GM12801 (cell line): Measurements from ENCODE around the gene IFIT5.

Experiments
- CTCF ChIP-seq: IDR thresholded peaks from one replicate; pipeline ENCODE4 v1.5.1; 2011; ENCODE audit warnings: control low read depth; ENCODE audit not compliant: insufficient read length; ENCODE audit errors: extremely low read depth

The IFIT5 gene, protein sequence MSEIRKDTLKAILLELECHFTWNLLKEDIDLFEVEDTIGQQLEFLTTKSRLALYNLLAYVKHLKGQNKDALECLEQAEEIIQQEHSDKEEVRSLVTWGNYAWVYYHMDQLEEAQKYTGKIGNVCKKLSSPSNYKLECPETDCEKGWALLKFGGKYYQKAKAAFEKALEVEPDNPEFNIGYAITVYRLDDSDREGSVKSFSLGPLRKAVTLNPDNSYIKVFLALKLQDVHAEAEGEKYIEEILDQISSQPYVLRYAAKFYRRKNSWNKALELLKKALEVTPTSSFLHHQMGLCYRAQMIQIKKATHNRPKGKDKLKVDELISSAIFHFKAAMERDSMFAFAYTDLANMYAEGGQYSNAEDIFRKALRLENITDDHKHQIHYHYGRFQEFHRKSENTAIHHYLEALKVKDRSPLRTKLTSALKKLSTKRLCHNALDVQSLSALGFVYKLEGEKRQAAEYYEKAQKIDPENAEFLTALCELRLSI

GRCh38 chr10:89414146-89414878 is at the start of gene IFIT5:
Gene IFIT5 (plus strand): TSS chr10:89414568. CDS start chr10:89414799, 231 bp downstream.
- no peak for TF ChIP-seq CTCF

GRCh38 chr10:89367529-89367928 is 46.8 kb upstream of the IFIT5 start:
- no peak for TF ChIP-seq CTCF

DNA sequence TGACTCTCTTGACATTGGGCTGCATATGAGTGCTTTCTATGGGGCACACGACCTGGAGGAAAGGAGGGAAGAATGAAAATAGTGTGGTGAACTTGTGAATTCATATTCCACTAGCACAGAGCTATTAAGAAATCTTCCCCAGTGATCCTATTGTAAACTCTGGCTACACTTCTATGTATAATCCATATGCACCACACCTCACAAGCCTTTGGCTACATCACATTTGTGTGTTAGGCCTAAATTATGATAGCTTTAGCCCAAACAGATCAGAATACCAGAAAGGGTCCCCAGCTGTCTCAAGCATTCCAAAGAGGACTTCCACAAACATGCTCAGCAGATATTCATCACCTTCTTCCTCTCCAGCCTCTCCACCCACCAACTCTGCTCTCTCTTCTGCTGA is 46.2 kb upstream of the IFIT5 start:
- TF ChIP-seq CTCF, result no peak

DNA sequence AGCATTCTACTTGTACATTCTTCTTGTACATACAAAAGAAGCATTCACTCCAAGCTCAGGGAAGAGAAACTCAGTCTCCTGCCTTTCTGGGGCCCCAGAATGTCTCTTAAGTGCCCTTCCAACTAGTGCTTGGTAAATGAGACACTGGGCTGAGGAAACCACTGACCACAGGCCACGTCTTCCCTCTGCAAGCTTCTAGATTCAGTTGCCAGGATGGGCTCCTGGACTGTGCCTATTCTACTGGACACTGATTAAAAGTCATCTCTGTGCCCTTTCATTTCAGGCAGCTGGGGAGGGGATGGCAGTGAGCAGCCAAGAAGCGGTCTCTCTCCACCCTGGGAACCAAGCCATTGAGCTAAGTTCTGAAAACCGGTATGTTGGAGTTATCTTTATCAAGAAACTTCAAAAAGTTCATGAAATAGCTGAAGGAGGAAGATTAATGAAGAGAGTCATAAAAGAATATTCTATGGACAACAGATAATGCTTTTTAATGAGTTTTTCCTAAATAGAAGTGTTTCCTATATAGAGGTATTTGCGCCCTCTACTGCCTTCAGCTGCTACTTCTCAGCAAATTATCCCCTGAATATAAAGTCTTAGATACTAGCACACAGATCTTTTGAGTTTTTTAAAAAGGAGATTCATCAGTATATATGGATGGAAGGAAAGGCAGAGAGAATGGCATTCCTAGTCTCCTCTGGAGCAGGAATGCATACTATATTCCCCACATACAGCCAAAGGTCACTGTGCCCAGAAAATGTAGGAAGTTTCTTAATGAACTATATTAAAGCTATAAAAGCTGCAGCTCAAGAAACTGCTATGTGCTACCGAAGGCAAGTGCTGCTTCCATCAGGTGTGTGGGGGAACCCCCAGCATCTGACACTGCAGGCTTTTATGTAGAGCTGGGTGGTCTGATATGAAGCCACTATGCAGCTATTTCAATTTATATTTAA is 44.9 kb upstream of the IFIT5 start:
- no peak for TF ChIP-seq CTCF

DNA sequence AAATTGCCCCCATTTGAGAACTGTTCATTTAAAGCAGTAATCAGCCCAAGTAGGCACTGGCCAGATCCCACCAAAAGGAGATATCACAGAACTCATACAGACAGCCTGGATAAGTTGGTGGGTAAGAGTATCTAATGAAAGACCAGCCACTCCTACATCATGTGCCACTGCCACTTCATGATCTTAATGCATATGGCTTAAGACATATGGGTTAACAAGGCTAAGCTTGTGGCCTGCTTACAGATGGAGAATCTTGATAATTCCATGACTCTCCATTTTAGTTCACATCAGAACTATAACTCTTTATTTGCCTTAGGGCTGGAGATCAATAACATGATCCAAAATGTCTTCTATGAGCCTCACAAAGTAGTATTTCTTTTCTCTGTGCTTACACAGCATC is 43.3 kb upstream of the IFIT5 start:
- TF ChIP-seq CTCF, result no peak

DNA sequence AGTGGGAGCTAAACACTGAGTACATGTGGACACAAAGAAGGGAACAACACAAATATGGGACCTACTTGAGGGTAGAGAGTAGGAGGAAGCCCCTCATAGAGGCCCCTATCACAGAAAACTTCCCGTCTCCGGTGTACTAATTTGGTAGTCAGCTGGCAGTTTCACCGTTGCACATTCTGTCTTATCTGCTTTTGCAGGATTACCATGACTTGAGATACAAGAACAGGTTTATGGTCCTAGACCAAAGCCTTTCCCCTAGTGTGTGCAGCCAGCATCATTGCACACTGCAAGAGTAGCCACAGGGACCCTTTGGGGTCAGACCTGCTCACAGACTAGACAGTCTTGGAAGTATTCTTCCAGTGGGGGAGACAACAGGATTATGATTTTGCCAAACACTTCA is 42.4 kb upstream of the IFIT5 start:
- TF ChIP-seq CTCF, result no peak
